SK-N-MC (cell line): ENCODE data around the gene SPDYC.

ENCODE experiments used
- EZH2 ChIP-seq: fragments of 200-600 bp; sonication (generic); IDR thresholded peaks from one replicate; pipeline ENCODE4 v1.6.1; 2017; ENCODE audit warnings: antibody characterized with exemption
- FOXP2 ChIP-seq: optimal IDR thresholded peaks from 2 replicates; pipeline ENCODE3; 2011; ENCODE audit warnings: mild to moderate bottlenecking, moderate library complexity; ENCODE audit not compliant: insufficient read depth; ENCODE audit errors: extremely low read length, control extremely low read depth
- POLR2AphosphoS5 ChIP-seq: IDR thresholded peaks from 2 replicates; pipeline ENCODE4 v1.6.1; 2012; ENCODE audit warnings: mild to moderate bottlenecking, low read depth, low read length, borderline replicate concordance

- TF ChIP-seq POLR2AphosphoS5 (no peak), EZH2 (no peak), FOXP2 (no peak)
These were observed 21.4 kb upstream of the SPDYC start for GRCh38 chr11:65148657-65149056.
